ENCODE results near the gene CBLC.

The CBLC gene

DNA sequence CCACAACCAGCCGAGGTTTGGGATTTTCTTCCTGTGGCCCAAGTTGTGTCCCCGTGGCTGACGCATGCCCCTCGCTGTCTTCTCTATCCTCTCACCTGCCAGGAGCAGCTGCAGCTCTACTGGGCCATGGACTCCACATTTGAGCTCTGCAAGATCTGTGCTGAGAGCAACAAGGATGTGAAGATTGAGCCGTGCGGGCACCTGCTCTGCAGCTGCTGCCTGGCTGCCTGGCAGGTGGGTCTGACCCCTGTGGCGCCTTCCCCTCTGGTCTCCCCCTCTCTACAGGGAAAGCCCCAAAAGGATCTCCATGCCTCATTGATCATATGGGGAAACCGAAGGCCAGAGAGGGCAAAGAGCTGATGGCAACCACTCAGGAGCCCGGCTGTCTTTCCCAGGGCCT lies 14.6 kb downstream of the CBLC start:
- Mint-ChIP-seq H3K9me3 (no peaks in the 10 kb centered on the region), H3K4me3 (no peak overlapping the region), H3K27ac (no peak overlapping the region), H3K36me3 (ENCODE audit: low read depth) (no peaks in the 10 kb centered on the region), H3K4me1 (ENCODE audit: low read depth) (peaks cover 9% of the 10 kb centered on the region), H3K27me3 (no peaks in the 10 kb centered on the region)
- DNase-seq = no peak

DNA sequence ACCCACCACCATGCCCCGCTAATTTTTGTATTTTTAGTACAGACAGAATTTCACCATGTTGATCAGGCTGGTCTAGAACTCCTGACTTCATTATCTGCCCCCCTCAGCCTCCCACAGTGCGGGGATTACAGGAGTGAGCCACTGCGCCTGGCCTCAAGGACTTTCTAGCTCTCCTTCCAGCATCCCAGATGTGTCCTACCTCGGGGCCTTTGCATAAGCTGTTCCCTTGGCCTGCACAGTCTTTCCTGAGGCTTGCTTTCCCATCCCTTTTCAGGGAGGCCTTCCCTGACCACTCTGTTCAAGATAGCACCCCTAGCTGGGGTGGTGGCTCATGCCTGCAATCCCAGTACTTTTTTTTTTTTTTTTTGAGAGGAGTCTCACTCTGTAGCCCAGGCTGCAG lies 16.9 kb downstream of the CBLC start:
- Mint-ChIP-seq H3K9me3 (no peaks in the 10 kb centered on the region), H3K27me3 (no peaks in the 10 kb centered on the region), H3K36me3 (ENCODE audit: low read depth) (no peaks in the 10 kb centered on the region), H3K4me1 (ENCODE audit: low read depth) (peaks cover 10% of the 10 kb centered on the region), H3K4me3 (no peak overlapping the region), H3K27ac (no peak overlapping the region)
- DNase-seq = no peak

DNA sequence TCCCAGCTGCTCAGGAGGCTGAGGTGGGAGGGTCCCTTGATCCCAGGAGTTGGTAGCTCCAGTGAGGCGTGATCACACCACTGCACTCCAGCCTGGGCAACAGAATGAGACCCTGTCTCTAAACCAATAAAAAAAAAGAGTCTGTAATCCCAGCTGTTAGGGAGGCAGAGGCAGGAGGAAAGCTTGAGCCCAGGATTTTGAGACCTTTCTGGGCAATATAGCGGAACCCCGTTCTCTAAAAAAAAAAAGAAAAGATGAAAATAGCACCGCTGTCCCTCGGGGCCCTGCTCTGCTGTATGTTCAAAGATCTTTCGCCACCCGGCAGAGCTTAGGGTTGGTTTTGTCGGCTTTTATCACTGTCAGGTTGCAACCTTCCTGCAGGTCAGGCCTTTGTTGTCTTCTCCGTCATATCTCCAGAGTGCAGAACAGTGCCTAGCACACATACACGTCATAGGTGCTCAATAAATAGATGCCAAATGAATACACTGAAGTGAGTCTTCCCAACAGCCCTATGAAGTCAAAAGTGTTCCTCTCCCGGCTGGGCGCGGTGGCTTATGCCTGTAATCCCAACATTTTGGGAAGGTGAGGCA lies 17.8 kb downstream of the CBLC start:
- Mint-ChIP-seq H3K27ac (no peak overlapping the region), H3K4me1 (ENCODE audit: low read depth) (peaks cover 10% of the 10 kb centered on the region), H3K36me3 (ENCODE audit: low read depth) (no peaks in the 10 kb centered on the region), H3K4me3 (no peak overlapping the region), H3K9me3 (no peaks in the 10 kb centered on the region), H3K27me3 (no peaks in the 10 kb centered on the region)
- no peak for DNase-seq

DNA sequence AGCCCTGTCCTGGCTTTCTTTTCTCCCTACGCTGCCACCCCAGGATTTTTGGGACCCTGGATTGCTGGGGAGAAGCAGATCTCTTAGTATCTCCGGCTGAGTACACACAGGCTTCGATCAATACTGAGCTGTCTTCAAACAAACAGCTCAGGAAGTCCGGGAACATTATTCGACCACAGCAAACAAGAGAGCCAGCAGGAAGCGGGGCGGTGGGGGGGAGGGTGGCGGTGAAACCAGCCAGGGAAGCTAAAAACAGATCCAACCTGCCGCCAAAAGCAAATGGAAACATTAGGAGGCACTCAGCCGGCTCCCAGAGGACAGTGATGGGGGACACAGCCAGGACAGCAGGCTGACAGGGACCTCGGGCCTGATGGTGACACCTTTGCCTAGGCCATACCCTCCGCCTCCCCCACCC lies 19.0 kb downstream of the CBLC start:
- H3K27ac Mint-ChIP-seq = peak overlapping the region; percentile 70
- DNase-seq = no peak
- H3K9me3 Mint-ChIP-seq = no peaks in the 10 kb centered on the region
- no peaks in the 10 kb centered on the region for H3K27me3 Mint-ChIP-seq
- peaks cover 10% of the 10 kb centered on the region for H3K4me1 Mint-ChIP-seq (ENCODE audit: low read depth)
- H3K36me3 Mint-ChIP-seq (ENCODE audit: low read depth) = no peaks in the 10 kb centered on the region
- no peak overlapping the region for H3K4me3 Mint-ChIP-seq

DNA sequence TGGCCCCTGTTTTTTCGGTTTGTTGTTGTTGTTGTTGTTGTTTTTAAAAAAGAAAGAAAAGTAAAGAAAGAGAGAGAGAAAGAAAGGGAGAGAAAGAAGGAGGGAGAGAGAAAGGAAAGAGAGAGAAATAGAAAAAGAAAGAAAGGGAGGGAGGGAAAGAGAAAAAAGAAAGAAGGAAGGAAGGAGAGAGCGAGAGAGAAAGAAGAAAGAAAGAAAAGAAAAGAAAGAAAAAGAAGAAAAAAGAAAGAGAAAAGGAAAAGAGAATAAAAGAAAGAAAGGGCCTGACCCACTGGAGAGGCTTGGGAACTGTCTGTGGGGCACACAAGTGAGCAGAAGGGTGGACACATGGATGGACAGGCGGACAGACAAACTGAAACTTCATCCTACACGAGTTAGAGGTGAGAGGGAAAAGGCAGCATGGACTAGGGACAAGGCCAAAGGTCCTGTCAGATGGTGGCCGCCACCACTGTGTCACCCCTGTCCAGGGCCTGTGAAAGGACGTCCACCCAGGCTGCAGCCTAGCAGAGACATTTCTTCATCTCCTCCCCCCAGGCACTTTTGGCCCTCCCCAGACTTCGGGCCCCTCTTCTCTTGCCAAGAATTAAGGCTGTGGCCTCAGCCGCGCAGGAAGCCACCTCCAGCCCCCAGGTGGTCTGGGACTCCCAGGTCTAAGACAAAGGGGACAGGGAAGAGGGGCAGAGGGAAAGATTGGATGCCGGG lies 22.1 kb downstream of the CBLC start:
- H3K4me3 Mint-ChIP-seq = no peak overlapping the region
- no peaks in the 10 kb centered on the region for H3K27me3 Mint-ChIP-seq
- H3K27ac Mint-ChIP-seq = no peak overlapping the region
- no peaks in the 10 kb centered on the region for H3K36me3 Mint-ChIP-seq (ENCODE audit: low read depth)
- peaks cover 10% of the 10 kb centered on the region for H3K4me1 Mint-ChIP-seq (ENCODE audit: low read depth)
- no peak for DNase-seq
- no peaks in the 10 kb centered on the region for H3K9me3 Mint-ChIP-seq

DNA sequence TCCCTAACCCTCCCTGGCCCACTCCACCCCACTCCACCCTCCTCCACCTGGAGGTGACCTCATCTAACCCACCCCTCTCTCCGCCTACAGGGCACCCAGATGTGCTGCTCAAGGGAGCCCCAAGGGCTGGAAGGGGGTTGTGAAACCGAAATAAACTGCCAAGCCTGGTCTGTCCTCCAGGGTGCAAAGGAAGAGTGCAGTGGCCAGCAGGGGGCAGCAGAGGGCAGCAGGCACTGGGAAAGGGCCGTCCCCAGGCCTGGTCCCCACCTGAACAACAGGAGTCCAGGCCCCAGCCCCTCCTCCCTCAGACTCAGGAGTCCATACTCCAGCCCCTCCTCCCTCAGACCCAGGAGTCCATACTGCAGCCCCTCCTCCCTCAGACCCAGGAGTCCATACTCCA lies 22.8 kb downstream of the CBLC start:
- peak; percentile 86 for DNase-seq

DNA sequence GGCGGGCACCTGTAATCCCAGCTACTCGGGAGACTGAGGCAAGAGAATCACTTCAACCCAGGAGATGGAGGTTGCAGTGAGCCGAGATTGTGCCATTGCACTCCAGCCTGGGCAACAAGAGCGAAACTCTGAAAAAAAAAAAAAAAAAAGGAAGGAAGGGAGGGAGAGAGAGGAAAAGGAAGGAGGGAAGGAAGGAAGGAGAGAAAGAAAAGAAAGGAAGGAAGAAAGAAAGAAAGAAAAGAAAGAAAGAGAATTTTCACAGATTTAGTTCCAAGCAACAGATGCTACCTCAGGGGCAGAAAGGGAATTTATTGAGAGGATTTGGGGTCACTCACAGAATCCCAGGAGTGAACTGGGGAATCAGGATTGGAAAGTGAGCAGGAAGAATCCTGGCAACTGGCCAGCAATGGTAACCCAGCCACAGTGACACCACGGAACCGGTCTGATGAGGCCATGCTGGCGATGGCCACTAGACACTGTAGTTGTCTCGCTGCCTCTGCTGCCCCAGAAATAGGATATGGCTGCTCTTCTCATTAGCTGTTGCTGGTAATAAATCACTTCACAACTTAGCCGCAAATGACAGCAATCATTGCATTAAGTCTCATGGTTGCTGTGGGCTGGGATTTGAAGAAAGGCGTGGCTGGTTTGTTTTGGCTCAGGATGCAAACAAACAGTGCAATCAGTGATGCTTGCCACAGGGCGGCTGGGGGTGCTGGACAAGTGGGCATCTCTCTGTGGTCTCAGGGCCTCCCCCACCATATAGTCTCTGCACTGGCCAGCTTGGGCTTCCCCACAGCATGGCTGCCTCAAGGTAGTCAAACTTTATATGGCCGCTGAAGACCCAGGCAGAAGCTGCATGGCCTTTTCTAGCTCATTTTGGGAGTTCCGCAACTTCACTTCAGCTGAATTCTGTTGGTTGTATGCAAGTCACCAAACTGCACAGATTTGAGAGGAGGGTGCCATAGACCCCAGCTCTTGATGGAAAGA lies 26.0 kb downstream of the CBLC start:
- H3K4me3 Mint-ChIP-seq = no peak overlapping the region
- no peaks in the 10 kb centered on the region for H3K9me3 Mint-ChIP-seq
- peaks cover 7% of the 10 kb centered on the region for H3K27me3 Mint-ChIP-seq
- no peak for DNase-seq
- H3K4me1 Mint-ChIP-seq (ENCODE audit: low read depth) = peaks cover 3% of the 10 kb centered on the region
- no peak overlapping the region for H3K27ac Mint-ChIP-seq
- no peaks in the 10 kb centered on the region for H3K36me3 Mint-ChIP-seq (ENCODE audit: low read depth)

More for the DNA sequence above, 22.8 kb downstream of the CBLC start:
- peaks cover 10% of the 10 kb centered on the region for H3K4me1 Mint-ChIP-seq (ENCODE audit: low read depth)
- no peaks in the 10 kb centered on the region for H3K9me3 Mint-ChIP-seq
- H3K27ac Mint-ChIP-seq = no peak overlapping the region
- H3K36me3 Mint-ChIP-seq (ENCODE audit: low read depth) = no peaks in the 10 kb centered on the region
- H3K27me3 Mint-ChIP-seq = no peaks in the 10 kb centered on the region
- no peak overlapping the region for H3K4me3 Mint-ChIP-seq

DNA sequence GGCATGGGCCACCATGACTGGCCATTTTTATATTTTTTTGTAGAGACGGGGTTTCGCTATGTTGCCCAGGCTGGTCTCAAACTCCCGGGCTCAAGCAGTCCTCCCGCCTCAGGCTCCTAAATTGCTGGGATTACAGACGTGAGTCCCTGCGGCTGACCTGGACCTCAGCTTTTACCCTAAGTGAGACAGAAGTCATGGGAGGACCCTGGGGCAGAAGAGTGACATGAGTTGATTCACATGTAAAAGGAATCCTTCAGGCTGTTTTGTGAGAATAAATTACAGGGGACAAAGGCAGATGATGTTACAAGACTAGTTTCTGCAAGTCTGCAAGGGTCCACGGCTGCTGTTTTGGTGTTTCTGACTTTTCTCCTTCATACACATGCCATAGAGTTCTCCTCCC lies 28.6 kb downstream of the CBLC start:
- DNase-seq = no peak
- Mint-ChIP-seq H3K4me1 (ENCODE audit: low read depth) (peaks cover 5% of the 10 kb centered on the region), H3K9me3 (no peaks in the 10 kb centered on the region), H3K36me3 (ENCODE audit: low read depth) (no peaks in the 10 kb centered on the region), H3K27me3 (peaks cover 27% of the 10 kb centered on the region), H3K4me3 (no peak overlapping the region), H3K27ac (no peak overlapping the region)

DNA sequence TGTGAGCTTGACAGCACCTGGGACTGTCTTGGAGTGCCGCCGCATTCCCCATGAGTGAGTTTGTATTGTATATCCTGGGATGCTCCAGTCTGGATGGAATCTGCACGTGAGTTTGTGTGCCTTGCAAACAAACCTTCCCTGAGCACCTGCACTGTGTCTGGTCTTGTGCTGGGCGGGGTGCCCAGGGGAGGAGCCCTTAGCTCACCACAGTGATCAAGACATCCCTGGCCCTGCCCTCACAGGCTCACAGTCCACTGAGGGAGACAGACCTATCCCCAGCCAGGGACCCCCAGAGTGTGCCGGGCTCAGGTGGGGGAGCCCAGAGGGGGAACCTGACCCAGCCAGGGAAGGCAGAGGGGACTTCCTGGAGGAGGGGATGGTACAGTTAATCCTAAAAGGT lies 29.5 kb downstream of the CBLC start:
- Mint-ChIP-seq H3K27ac (no peak overlapping the region), H3K4me3 (no peak overlapping the region), H3K36me3 (ENCODE audit: low read depth) (no peaks in the 10 kb centered on the region), H3K4me1 (ENCODE audit: low read depth) (peaks cover 5% of the 10 kb centered on the region), H3K27me3 (peaks cover 34% of the 10 kb centered on the region), H3K9me3 (no peaks in the 10 kb centered on the region)
- no peak for DNase-seq

DNA sequence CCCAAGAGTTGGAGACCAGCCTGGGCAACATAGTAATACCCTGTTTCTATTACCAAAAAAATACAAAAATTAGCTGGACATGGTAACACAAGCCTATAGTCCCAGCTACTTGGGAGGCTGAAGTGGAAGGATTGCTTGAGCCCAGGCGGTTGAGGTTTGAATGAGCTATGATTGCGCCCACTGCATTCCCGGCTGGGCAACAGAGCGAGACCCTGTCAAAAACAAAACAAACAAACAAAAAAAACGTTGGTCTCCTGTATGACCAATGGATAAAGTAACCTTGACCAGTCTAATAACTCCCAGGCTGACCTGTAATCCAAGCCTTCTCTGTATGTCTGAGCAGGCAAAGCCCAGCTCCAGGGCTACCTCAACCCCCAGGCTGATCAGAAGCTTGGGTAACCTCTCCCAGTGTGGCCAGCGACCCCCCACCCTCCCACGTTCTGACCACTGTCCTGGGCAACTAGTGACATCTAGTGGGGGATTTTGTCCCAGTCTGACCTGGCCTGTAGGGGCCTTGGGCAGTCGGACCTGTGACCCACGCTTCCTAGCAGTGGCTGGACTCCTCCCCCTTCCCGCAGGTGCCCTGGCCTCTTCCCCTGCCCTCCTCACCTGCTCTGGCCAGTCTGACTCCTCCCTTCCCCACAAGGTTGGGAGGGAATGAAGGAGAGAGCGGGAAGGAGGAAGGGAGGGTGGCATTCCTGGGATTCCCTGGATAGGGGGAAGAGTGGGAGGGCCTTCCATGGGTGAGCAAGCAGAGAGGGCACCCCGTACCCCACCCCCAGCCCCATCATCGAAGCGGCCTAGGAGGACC lies 30.2 kb downstream of the CBLC start:
- H3K27ac Mint-ChIP-seq = no peak overlapping the region
- H3K4me3 Mint-ChIP-seq = no peak overlapping the region
- peaks cover 34% of the 10 kb centered on the region for H3K27me3 Mint-ChIP-seq
- no peak for DNase-seq
- H3K4me1 Mint-ChIP-seq (ENCODE audit: low read depth) = peaks cover 5% of the 10 kb centered on the region
- H3K9me3 Mint-ChIP-seq = no peaks in the 10 kb centered on the region
- H3K36me3 Mint-ChIP-seq (ENCODE audit: low read depth) = no peaks in the 10 kb centered on the region

DNA sequence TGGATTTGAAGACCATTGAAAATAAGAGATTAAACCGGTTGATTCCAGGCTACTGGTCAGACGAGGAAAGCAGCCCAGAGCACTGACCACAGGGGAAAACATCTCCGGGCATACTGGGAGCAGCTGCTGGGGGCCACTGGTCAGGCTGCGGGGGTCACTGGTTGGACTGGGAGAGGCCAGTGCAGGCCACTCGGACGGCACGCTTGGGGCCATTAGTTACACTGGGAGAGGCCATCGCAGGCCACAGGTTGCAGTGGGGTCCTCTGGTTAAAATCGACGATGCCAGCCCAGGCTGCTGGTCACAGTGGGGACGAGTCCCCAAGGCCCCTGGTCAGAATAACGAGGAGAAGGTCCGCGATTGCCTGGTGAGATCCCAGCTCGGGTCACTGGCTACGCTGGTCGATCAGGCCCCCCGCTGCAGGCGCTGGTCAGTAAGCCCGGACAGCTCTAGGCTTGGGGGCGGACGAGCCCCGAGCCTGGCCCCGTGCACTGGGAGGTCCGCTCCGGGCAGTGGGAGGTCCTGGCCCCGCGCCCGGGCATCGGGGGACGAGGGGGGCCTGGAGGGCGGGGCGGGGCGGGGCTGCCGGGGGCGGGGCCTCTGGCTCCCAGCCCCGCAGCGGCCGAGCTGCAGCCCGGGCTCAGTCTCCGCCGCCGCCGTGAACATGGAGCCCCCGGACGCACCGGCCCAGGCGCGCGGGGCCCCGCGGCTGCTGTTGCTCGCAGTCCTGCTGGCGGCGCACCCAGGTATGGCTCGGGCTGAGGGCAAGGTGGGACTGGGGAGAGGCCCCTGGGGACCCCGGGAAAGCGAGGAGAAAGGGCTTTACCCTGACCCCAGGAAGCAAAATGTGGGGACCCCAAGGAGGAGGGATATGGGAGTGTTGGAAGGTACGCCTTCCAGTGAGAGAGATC lies 31.0 kb downstream of the CBLC start, which contains the start of gene BCAM:
BCAM (plus strand) TSS at position 641 of the 909 bp plus-strand sequence; CDS start at position 663, 22 bp downstream.
- peak; percentile 37 for DNase-seq
- Mint-ChIP-seq H3K27me3 (peaks cover 34% of the 10 kb centered on the region), H3K4me3 (no peak within 1 kb of the TSS), H3K36me3 (ENCODE audit: low read depth) (no peaks in the 10 kb centered on the region), H3K27ac (no peak within 1 kb of the TSS), H3K9me3 (no peaks in the 10 kb centered on the region), H3K4me1 (ENCODE audit: low read depth) (peaks cover 5% of the 10 kb centered on the region)

DNA sequence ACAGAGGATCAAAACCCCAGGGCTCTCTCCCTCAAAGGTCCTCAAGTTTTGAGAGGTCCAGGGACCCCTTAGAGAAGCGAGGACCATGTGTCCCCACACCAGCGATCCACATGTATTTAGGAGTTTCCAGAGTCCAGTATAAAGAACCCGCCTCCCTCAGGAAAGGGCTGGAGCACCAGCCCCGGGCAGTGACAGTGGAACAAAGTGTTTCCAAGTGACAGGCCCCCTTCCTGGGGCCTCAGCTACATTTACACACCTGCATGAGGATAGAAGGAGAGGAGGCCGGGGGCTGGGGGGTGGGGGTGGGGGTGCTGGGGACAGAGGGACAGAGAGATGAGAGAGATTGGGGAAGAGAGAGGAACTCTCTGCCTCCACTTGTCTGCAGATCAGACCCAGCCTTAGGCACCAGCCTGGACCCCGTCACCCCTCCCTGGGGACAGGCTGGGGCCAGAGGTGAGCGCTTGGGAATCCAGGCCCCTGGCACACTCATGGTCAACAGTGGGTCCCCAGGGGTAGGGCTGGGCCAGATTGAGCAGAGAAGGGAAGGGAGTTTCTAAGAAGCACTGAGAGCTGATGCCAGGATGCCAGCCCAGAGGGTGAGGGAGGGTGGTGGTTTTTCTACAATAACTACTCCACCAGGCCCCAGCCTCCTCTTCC lies 32.0 kb downstream of the CBLC start:
- no peaks in the 10 kb centered on the region for H3K36me3 Mint-ChIP-seq (ENCODE audit: low read depth)
- H3K4me3 Mint-ChIP-seq = no peak overlapping the region
- peaks cover 5% of the 10 kb centered on the region for H3K4me1 Mint-ChIP-seq (ENCODE audit: low read depth)
- DNase-seq = no peak
- no peaks in the 10 kb centered on the region for H3K9me3 Mint-ChIP-seq
- peaks cover 34% of the 10 kb centered on the region for H3K27me3 Mint-ChIP-seq
- no peak overlapping the region for H3K27ac Mint-ChIP-seq
